Measurements from ENCODE around the gene PRCP.

PRCP gene

DNA sequence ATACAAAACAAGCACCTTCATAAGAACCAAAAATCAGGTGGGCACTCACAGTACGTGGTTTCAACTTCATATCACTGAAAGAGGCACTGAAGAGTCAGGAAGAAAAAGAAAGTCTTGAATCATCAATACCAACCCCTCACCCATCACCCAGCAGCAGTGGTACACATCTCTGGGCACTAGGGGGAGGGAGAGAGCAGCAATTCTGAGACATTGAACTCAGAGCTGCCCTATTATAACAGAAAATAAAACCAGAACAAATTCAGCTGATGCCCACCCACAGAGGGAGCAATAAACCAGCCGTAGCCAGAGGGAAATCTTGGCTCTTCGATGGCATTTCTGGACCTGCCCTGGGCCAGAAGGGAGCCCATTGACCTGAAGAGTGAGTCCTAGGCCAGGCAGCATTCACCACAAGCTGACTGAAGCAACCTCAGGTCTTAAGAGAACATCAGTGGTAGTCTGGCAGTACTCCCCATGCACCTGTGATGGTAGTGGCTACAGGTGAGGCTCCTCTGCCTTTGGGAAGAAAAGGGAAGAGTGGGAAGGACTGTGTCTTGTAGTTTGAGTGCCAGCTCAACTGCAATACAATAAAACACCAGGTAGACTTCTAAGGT is 124.4 kb downstream of the PRCP start:
- no peak for DNase-seq

DNA sequence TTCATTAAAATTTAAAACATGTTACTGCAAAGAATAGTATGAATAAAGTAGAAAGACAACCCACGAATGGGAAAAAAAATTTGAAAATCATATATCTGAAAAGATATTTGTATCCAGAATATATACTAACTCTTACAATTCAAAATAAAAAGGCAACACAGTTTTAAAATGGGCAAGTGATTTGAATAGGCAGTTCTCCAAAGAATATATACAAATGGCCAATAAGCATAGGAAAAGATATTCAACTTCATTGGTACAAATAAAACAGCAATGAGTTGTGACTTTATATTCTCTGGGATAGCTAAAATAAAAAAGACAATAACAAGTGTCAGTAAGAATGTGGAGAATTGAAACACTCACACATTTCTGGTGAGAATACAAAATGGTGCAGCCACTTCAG is 125.0 kb downstream of the PRCP start:
- DNase-seq = no peak

All from CD4-positive, alpha-beta T cell treated with Interferon gamma for 1 hour (primary cell).